CD4-positive, alpha-beta T cell treated with Interferon alpha-2 for 1 hour (primary cell): ENCODE results near the gene FUT6.
"Not testable (repeated sequence)": the region's sequence is repeated elsewhere in the genome, so short reads cannot be mapped to it uniquely, and the experiment has no call there.

ENCODE experiments used
- DNase-seq, 2 donors: peaks; one replicate each; pipeline ENCODE4 v3.0.0-alpha.2; 2020 to 2022

The FUT6 gene

GRCh38 chr19:5784581-5785147 lies 54.8 kb downstream of the FUT6 start, which contains the start of gene PRR22:
TSS of gene PRR22 (minus strand) at chr19:5784746. CDS start at chr19:5784660, 86 bp downstream.
- no peak for DNase-seq

DNA sequence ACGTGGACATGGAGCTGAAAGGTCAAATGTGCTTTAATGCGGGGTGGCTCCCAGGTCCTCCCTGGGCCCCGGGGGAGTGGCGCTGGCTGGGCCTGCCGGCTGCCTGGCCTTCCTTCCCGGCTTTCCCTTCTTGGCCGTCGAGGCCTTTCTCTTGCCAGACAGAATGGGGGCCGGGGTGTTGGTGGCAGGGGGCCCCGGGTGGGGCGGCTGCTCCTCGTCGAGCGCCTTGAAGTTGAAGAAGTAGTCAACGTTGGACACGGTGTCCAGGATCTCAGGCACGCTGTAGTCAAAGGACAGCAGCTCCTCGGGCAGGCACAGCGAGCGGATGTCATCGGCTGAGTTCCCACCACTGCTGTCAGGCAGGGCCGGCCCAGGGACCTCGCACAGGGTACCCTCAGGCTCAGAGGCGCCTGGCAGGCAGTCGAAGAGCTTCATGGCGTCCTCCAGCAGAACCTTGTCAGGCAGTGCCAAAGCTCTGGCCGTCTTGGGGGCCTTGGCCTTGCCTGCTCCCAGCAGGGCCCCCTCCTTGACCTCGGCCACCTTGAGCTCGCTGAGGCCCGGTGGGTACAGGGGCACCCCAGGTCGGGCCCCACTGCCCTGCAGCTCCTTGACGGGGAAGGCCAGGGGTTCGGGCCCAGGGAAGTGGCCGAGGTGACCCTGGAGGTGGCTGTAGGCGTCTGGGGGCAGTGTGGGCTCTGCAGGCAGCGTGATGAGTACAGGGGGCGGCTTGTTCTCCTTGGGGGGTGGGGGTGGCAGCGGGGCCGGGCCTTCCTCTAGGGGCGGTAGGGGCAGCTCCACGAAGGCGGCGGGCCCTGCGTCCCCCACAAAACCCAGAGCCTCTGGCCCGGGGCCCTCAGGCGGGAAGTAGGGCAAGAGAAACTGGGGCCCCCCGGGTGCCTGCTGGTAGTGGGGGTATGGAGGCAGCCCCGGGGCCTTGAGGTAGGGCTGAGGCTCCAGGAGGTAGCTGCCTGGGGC lies 56.3 kb downstream of the FUT6 start:
- DNase-seq = no peak

- no peak for DNase-seq
Measured at GRCh38 chr19:5782322-5782721, 57.2 kb downstream of the FUT6 start.

GRCh38 chr19:5780916-5781315 lies 58.6 kb downstream of the FUT6 start:
- not testable (repeated sequence) for DNase-seq
